H9 (cell line): ENCODE measurements around the gene NTSR2. TPM values are rescaled to one million over a fixed set of nuclear protein-coding genes. Genes with fewer than 3 reads are reported as not detected.

Source experiments
- DNase-seq: peaks from one replicate; pipeline ENCODE4 v3.0.0-alpha.2; 2017
- H2AFZ ChIP-seq: one replicate; pipeline ENCODE4 v1.6.1; 2013; ENCODE audit warnings: mild to moderate bottlenecking, low read length, control low read depth, moderate library complexity
- H2AK5ac ChIP-seq: 2 replicates; pipeline ENCODE4 v1.6.1; 2013; ENCODE audit warnings: low read length, control low read depth, mixed read lengths; ENCODE audit not compliant: insufficient read length
- H2BK120ac ChIP-seq: one replicate; pipeline ENCODE4 v1.6.1; 2013; ENCODE audit warnings: low read depth, mild to moderate bottlenecking, low read length, control low read depth, inconsistent platforms; ENCODE audit not compliant: poor library complexity, severe bottlenecking
- H2BK12ac ChIP-seq: 2 replicates; pipeline ENCODE4 v1.6.1; 2013; ENCODE audit warnings: low read length, control low read depth, mixed read lengths, low read depth; ENCODE audit not compliant: insufficient read length
- H2BK15ac ChIP-seq: 2 replicates; pipeline ENCODE4 v1.6.1; 2013; ENCODE audit warnings: low read depth, low read length, control low read depth
- H2BK20ac ChIP-seq: one replicate; pipeline ENCODE4 v1.6.1; 2013; ENCODE audit warnings: low read depth, mild to moderate bottlenecking, low read length, control low read depth, inconsistent platforms; ENCODE audit not compliant: poor library complexity, severe bottlenecking
- H2BK5ac ChIP-seq: 2 replicates; pipeline ENCODE4 v1.6.1; 2013; ENCODE audit warnings: low read length, control low read depth, mixed read lengths; ENCODE audit not compliant: insufficient read length
- H3K14ac ChIP-seq: 2 replicates; pipeline ENCODE4 v1.6.1; 2013; ENCODE audit warnings: low read length, control low read depth; ENCODE audit not compliant: insufficient read depth
- H3K18ac ChIP-seq: 2 replicates; pipeline ENCODE4 v1.6.1; 2013; ENCODE audit warnings: low read depth, mild to moderate bottlenecking, mixed read lengths, low read length, control low read depth; ENCODE audit not compliant: insufficient read length
- H3K23ac ChIP-seq: 2 replicates; pipeline ENCODE4 v1.6.1; 2013; ENCODE audit warnings: low read length, control low read depth, mixed read lengths, low read depth; ENCODE audit not compliant: insufficient read length
- H3K23me2 ChIP-seq: 2 replicates; pipeline ENCODE4 v1.6.1; 2013; ENCODE audit warnings: low read depth, mild to moderate bottlenecking, mixed read lengths, low read length, control low read depth; ENCODE audit not compliant: insufficient read length, poor library complexity, severe bottlenecking
- H3K27ac ChIP-seq: 2 replicates; pipeline ENCODE4 v1.5.1; 2013; ENCODE audit warnings: low read length, control low read depth, mixed read lengths, low read depth; ENCODE audit not compliant: insufficient read length
- H3K27me3 ChIP-seq: 2 replicates; pipeline ENCODE4 v1.6.1; 2013; ENCODE audit warnings: low read length, control low read depth, inconsistent platforms; ENCODE audit not compliant: insufficient read depth
- H3K4ac ChIP-seq: 2 replicates; pipeline ENCODE4 v1.6.1; 2013; ENCODE audit warnings: low read depth, mild to moderate bottlenecking, control low read depth, inconsistent platforms, low read length, moderate library complexity
- H3K4me1 ChIP-seq: 2 replicates; pipeline ENCODE4 v1.6.1; 2013; ENCODE audit warnings: low read length, control low read depth, inconsistent platforms; ENCODE audit not compliant: insufficient read depth
- H3K4me2 ChIP-seq: 2 replicates; pipeline ENCODE4 v1.6.1; 2013; ENCODE audit warnings: low read length, control low read depth, mixed read lengths; ENCODE audit not compliant: insufficient read length, insufficient read depth
- H3K56ac ChIP-seq: 2 replicates; pipeline ENCODE4 v1.6.1; 2013; ENCODE audit warnings: low read depth, mild to moderate bottlenecking, mixed read lengths, low read length, control low read depth; ENCODE audit not compliant: insufficient read length
- H3K79me1 ChIP-seq: 2 replicates; pipeline ENCODE4 v1.6.1; 2013; ENCODE audit warnings: low read depth, mild to moderate bottlenecking, moderate library complexity, low read length, control low read depth, inconsistent platforms; ENCODE audit not compliant: insufficient read depth, poor library complexity, severe bottlenecking
- H3K79me2 ChIP-seq: 2 replicates; pipeline ENCODE4 v1.6.1; 2013; ENCODE audit warnings: low read length, control low read depth, inconsistent platforms; ENCODE audit not compliant: insufficient read depth
- H3K9ac ChIP-seq: 2 replicates; pipeline ENCODE4 v1.6.1; 2013; ENCODE audit warnings: low read length, control low read depth, mixed read lengths; ENCODE audit not compliant: insufficient read length; ENCODE audit errors: extremely low read depth
- H3K9me3 ChIP-seq: one replicate; pipeline ENCODE4 v1.6.1; 2013; ENCODE audit warnings: low read depth, low read length, inconsistent platforms; ENCODE audit not compliant: control insufficient read depth
- H3T11ph ChIP-seq: one replicate; pipeline ENCODE4 v1.6.1; 2013; ENCODE audit warnings: mild to moderate bottlenecking, low read length, control low read depth, inconsistent platforms
- H4K20me1 ChIP-seq: one replicate; pipeline ENCODE4 v1.6.1; 2013; ENCODE audit not compliant: control insufficient read depth, insufficient read length, insufficient read depth
- H4K5ac ChIP-seq: 2 replicates; pipeline ENCODE4 v1.6.1; 2013; ENCODE audit warnings: low read depth, mild to moderate bottlenecking, mixed read lengths, low read length, control low read depth; ENCODE audit not compliant: insufficient read length
- H4K8ac ChIP-seq: replicated peaks from 2 replicates; pipeline ENCODE4 v1.6.1; 2013; ENCODE audit warnings: low read length, control low read depth, mixed read lengths, low read depth; ENCODE audit not compliant: insufficient read length
- H4K91ac ChIP-seq: 2 replicates; pipeline ENCODE4 v1.6.1; 2013; ENCODE audit warnings: low read depth, mild to moderate bottlenecking, moderate library complexity, mixed read lengths, low read length, control low read depth; ENCODE audit not compliant: insufficient read length
- H3K27ac Mint-ChIP-seq, 3 experiments: 2 replicates in 2 of 3; 3 replicates in 1 of 3; pipeline ENCODE4 v1.8.0; 2020 to 2021; ENCODE audit warnings: mixed read lengths in 3 of 3, mild to moderate bottlenecking in 1 of 3, moderate library complexity in 1 of 3
- H3K27me3 Mint-ChIP-seq: 2 replicates; pipeline ENCODE4 v1.8.0; 2021; ENCODE audit warnings: low read depth, mild to moderate bottlenecking, moderate library complexity, mixed read lengths
- H3K36me3 Mint-ChIP-seq, 3 experiments: 2 replicates in 2 of 3; 3 replicates in 1 of 3; pipeline ENCODE4 v1.8.0; 2020 to 2021; ENCODE audit warnings: low read depth in 3 of 3, mixed read lengths in 3 of 3; ENCODE audit not compliant: insufficient read depth in 1 of 3
- H3K4me1 Mint-ChIP-seq, 2 experiments: 2 replicates each; pipeline ENCODE4 v1.8.0; 2020; ENCODE audit warnings: mixed read lengths in 2 of 2
- H3K4me3 Mint-ChIP-seq, 2 experiments: 2 replicates in 1 of 2; 3 replicates in 1 of 2; pipeline ENCODE4 v1.8.0; 2020 to 2021; ENCODE audit warnings: mild to moderate bottlenecking in 2 of 2, mixed read lengths in 2 of 2, moderate library complexity in 1 of 2
- H3K9me3 Mint-ChIP-seq, 2 experiments: 2 replicates in 1 of 2; 3 replicates in 1 of 2; pipeline ENCODE4 v1.8.0; 2020; ENCODE audit warnings: mild to moderate bottlenecking in 2 of 2, mixed read lengths in 2 of 2, moderate library complexity in 1 of 2
- CTCF ChIP-seq: fragments of 200-600 bp; sonication (generic); conservative IDR thresholded peaks from 3 replicates; pipeline ENCODE4 v1.8.0; 2021; ENCODE audit warnings: antibody characterized with exemption, mild to moderate bottlenecking
- WGBS: extraction: QIAGEN DNeasy Blood & Tissue Kit; methylation state at CpG from one replicate; pipeline ENCODE4 v1.1.7; 2013; ENCODE audit warnings: missing lambda C conversion rate, low lambda C conversion rate, mixed read lengths; ENCODE audit not compliant: insufficient read length; ENCODE audit errors: extremely low coverage; 5-methylcytosine and 5-hydroxymethylcytosine counted together
- total RNA-seq: library from RNA; stranded (reverse); gene quantifications from 2 replicates; pipeline ENCODE4 v1.2.1, GENCODE V29; 2021

NTSR2 gene
- total RNA-seq, 1 experiment from 2014 or later: not detected

- Mint-ChIP-seq H3K4me3 (no peak overlapping the region), H3K27ac (no peak overlapping the region), H3K9me3 (no peaks in the 10 kb centered on the region), H3K36me3 (no peaks in the 10 kb centered on the region; a peak in 2 of 7 replicates), H3K4me1 (peaks cover 0 to 2% of the 10 kb centered on the region in 2 experiments; a peak in 1 of 4 replicates), H3K27me3 (peaks cover 4% of the 10 kb centered on the region; the same call in 1 of the 2 replicates)
- no peak for TF ChIP-seq CTCF
- no peak overlapping the region for H3T11ph ChIP-seq
- H4K8ac ChIP-seq: no peak overlapping the region
- H4K20me1 ChIP-seq: no peaks in the 10 kb centered on the region
- H2AFZ ChIP-seq: no peak overlapping the region
- no CpG with 5 or more reads among the region's 7 CpGs for whole genome bisulfite sequencing
- H3K56ac ChIP-seq: no peak overlapping the region
- DNase-seq: no peak
- no peak overlapping the region for H3K4ac ChIP-seq
- no peaks in the 10 kb centered on the region for H3K79me2 ChIP-seq
- no peak overlapping the region for H3K9ac ChIP-seq
- no peak overlapping the region for H2AK5ac ChIP-seq
- H2BK20ac ChIP-seq: no peak overlapping the region
- H3K27me3 ChIP-seq: no peaks in the 10 kb centered on the region
- H3K14ac ChIP-seq: no peak overlapping the region
- H3K23ac ChIP-seq: no peak overlapping the region
- no peaks in the 10 kb centered on the region for H3K23me2 ChIP-seq
- no peak overlapping the region for H2BK120ac ChIP-seq
- no peaks in the 10 kb centered on the region for H3K9me3 ChIP-seq
- H3K18ac ChIP-seq: no peak overlapping the region
- no peaks in the 10 kb centered on the region for H3K79me1 ChIP-seq
- H4K5ac ChIP-seq: no peak overlapping the region
- no peak overlapping the region for H2BK15ac ChIP-seq
- H4K91ac ChIP-seq: no peak overlapping the region
- no peak overlapping the region for H2BK5ac ChIP-seq
- H3K4me1 ChIP-seq: no peaks in the 10 kb centered on the region
- no peak overlapping the region for H2BK12ac ChIP-seq
- H3K4me2 ChIP-seq: no peak overlapping the region
- no peak overlapping the region for H3K27ac ChIP-seq
Measured at GRCh38 chr2:11713815-11714214, 43.8 kb upstream of the NTSR2 start.
